ENCODE results near the gene AMPH. TPM values are rescaled to one million over a fixed set of nuclear protein-coding genes. Genes with fewer than 3 reads are reported as not detected.

AMPH gene
- total and polyA plus RNA-seq, 9 of the 15 experiments (the other 6 are each of a cell fraction or from before 2014, with no cell fraction given), result 0.03 to 0.35 TPM; not detected in 7

GRCh38 chr7:38548605-38549004 lies 82.6 kb downstream of the AMPH start:
- Histone ChIP-seq H3K4me1 (replicated peaks in 1 of 2; ENCODE audit: control insufficient read depth in 2 of 2, insufficient read depth in 2 of 2, low read length in 2 of 2) (no peaks in the 10 kb centered on the region), H3K79me2 (ENCODE audit: control insufficient read depth, insufficient read depth, low read length) (no peaks in the 10 kb centered on the region), H3K4me3 (no peak overlapping the region), H3K36me3 (ENCODE audit: control insufficient read depth, insufficient read depth, low read length) (no peaks in the 10 kb centered on the region), H2AFZ (ENCODE audit: low read depth, low read length) (no peak overlapping the region), H3K27me3 (ENCODE audit: control insufficient read depth in 2 of 2, insufficient read depth in 2 of 2, low read length in 2 of 2) (no peaks in the 10 kb centered on the region), H3K9me3 (replicated peaks; ENCODE audit: control insufficient read depth, insufficient read depth, low read depth, low read length) (no peaks in the 10 kb centered on the region), H4K20me1 (replicated peaks; ENCODE audit: control insufficient read depth, insufficient read depth, low read length) (no peaks in the 10 kb centered on the region), H3K4me2 (ENCODE audit: insufficient read depth, low read length) (no peak overlapping the region), H3K27ac (ENCODE audit: extremely low read depth, low read depth, low read length) (no peak overlapping the region), H3K9ac (ENCODE audit: insufficient read depth in 1 of 2, low read depth in 2 of 2, low read length in 2 of 2) (no peak overlapping the region), H3K9me1 (ENCODE audit: control insufficient read depth, insufficient read depth, low read length) (no peaks in the 10 kb centered on the region)
- POLR2A ChIA-PET, result interaction anchor here (0.6 to 0.7 kb wide), 2 partner anchors 10 to 70 kb away, joined by 3 to 4 read pairs; no protein-coding TSS in a partner anchor
- DNase-seq (ENCODE audit: extremely low read depth in 1 of 4, low spot score in 3 of 4) (no peak), FAIRE-seq (no peak), ATAC-seq (no peak)
- CTCF ChIA-PET (ENCODE audit: low intra/inter-chr PET ratio), result no interaction called here
- no peak for TF ChIP-seq ZFPM2 (CRISPR knock-in tag; IDR thresholded peaks at IDR 0.05)
- BruUV-seq (replicated peaks), result no TSS peak
- intact Hi-C loops (cut with micrococcal nuclease) (no loop called here), in situ Hi-C loops (cut with MboI) (no loop called here)
- 0% methylated on average over 7 of the region's 7 CpGs for WGBS (ENCODE audit: insufficient coverage, low coverage, missing lambda C conversion rate)

DNA sequence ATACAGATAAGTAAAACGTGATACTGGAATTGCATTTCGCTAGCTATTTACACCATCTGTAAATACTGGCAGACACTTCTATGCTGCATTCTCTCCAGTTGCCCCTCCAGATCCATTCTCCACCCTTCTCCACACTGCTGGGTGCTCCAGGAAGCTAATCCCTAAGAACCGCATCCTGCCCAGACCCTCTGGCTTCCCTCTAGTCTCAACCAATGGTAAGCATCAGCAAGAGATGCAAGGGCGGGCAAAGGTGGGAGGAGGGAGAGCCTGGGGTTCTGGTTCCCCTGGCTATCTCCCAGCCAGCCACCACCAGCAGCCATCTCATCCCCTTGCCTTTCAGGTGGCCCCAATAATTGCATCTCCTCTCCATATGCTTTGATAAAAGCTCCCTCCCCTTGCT lies 84.4 kb downstream of the AMPH start:
- H3K9me1 ChIP-seq (ENCODE audit: control insufficient read depth, insufficient read depth, low read length), result no peaks in the 10 kb centered on the region
- ATAC-seq (no peak), DNase-seq (ENCODE audit: extremely low read depth in 1 of 4, low spot score in 3 of 4) (no peak), FAIRE-seq (no peak)
- WGBS (ENCODE audit: insufficient coverage, low coverage, missing lambda C conversion rate), result 0% methylated on average over 4 of the region's 4 CpGs
- ChIA-PET CTCF (ENCODE audit: low intra/inter-chr PET ratio) (no interaction called here), POLR2A (no interaction called here)
- BruUV-seq (replicated peaks), result no TSS peak
- H3K4me1 ChIP-seq (replicated peaks in 1 of 2; ENCODE audit: control insufficient read depth in 2 of 2, insufficient read depth in 2 of 2, low read length in 2 of 2), result no peaks in the 10 kb centered on the region
- H3K27ac ChIP-seq (ENCODE audit: extremely low read depth, low read depth, low read length), result no peak overlapping the region
- in situ Hi-C loops (cut with MboI), result no loop called here
- H3K27me3 ChIP-seq (ENCODE audit: control insufficient read depth in 2 of 2, insufficient read depth in 2 of 2, low read length in 2 of 2), result no peaks in the 10 kb centered on the region
- H3K4me2 ChIP-seq (ENCODE audit: insufficient read depth, low read length), result no peak overlapping the region
- H3K36me3 ChIP-seq (ENCODE audit: control insufficient read depth, insufficient read depth, low read length), result no peaks in the 10 kb centered on the region
- no peak overlapping the region for H3K4me3 ChIP-seq
- no peaks in the 10 kb centered on the region for H4K20me1 ChIP-seq (replicated peaks; ENCODE audit: control insufficient read depth, insufficient read depth, low read length)
- H3K79me2 ChIP-seq (ENCODE audit: control insufficient read depth, insufficient read depth, low read length), result no peaks in the 10 kb centered on the region
- no peaks in the 10 kb centered on the region for H3K9me3 ChIP-seq (replicated peaks; ENCODE audit: control insufficient read depth, insufficient read depth, low read depth, low read length)
- no peak overlapping the region for H3K9ac ChIP-seq (ENCODE audit: insufficient read depth in 1 of 2, low read depth in 2 of 2, low read length in 2 of 2)
- TF ChIP-seq COPS2 (conservative IDR thresholded peaks at IDR 0.05), result no peak
- TF ChIP-seq NCOA6 (IDR thresholded peaks at IDR 0.05), result no peak
- TF ChIP-seq ARHGAP35 (IDR thresholded peaks at IDR 0.05; ENCODE audit: partially characterized antibody), result no peak
- no peak overlapping the region for H2AFZ ChIP-seq (ENCODE audit: low read depth, low read length)
- intact Hi-C loops (cut with micrococcal nuclease), result no loop called here

Data from K562 (cell line).